Brain microvascular endothelial cell (primary cell): ENCODE measurements around the gene UXS1.

ENCODE experiments used
- DNase-seq: peaks from one replicate; pipeline ENCODE4 v3.0.0-alpha.2; 2020
- H3K27ac ChIP-seq: fragments of 250-450 bp; sonication (Bioruptor Pico); 2 replicates; pipeline ENCODE4 v1.5.1; 2020; ENCODE audit warnings: mild to moderate bottlenecking, moderate library complexity
- H3K27me3 ChIP-seq: fragments of 250-450 bp; sonication (Bioruptor Pico); replicated peaks from 2 replicates; pipeline ENCODE4 v1.5.1; 2020; ENCODE audit warnings: mild to moderate bottlenecking
- H3K36me3 ChIP-seq: fragments of 250-450 bp; sonication (Bioruptor Pico); replicated peaks from 2 replicates; pipeline ENCODE4 v1.5.1; 2020; ENCODE audit warnings: mild to moderate bottlenecking
- H3K4me3 ChIP-seq: 2 replicates; pipeline ENCODE4 v1.5.1; 2011; ENCODE audit warnings: low read depth, mild to moderate bottlenecking, control low read depth, low read length, moderate library complexity
- in situ Hi-C: cut with HindIII; loops from 2 replicates; pipeline ENCODE4 v1.10.0; 2017; ENCODE audit warnings: low sequenced_read_pairs, low pct_ligation_motif_present
- TF ChIP-seq, protein P1 (sequence below): IDR thresholded peaks from 2 replicates; pipeline ENCODE4 v1.5.1; 2011; ENCODE audit warnings: low read depth, mild to moderate bottlenecking, moderate library complexity, low read length, control low read depth, inconsistent platforms; ENCODE audit errors: missing control alignments

Gene UXS1

DNA sequence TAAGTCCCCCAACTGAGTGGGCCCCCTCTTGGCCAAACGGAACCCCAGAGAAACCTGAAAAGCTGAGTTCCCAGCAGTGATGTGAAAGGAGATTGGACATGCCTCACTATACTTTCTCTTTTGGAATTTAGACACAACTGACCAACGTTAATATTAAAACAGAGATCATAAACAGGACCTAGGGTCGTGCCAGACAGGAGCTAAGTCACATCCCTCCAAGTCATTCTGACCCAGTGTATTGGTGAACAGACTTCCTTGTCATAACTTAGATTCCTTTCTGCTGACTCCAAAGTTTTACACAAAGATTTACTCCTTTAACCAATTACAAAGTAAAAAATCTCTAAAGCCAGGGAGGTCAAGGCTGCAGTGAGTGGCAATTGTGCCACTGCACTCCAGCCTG, 46.9 kb downstream of the UXS1 start:
- no peaks in the 10 kb centered on the region for H3K27me3 ChIP-seq
- H3K36me3 ChIP-seq, result no peaks in the 10 kb centered on the region
- no peak for DNase-seq
- TF ChIP-seq, protein P1, sequence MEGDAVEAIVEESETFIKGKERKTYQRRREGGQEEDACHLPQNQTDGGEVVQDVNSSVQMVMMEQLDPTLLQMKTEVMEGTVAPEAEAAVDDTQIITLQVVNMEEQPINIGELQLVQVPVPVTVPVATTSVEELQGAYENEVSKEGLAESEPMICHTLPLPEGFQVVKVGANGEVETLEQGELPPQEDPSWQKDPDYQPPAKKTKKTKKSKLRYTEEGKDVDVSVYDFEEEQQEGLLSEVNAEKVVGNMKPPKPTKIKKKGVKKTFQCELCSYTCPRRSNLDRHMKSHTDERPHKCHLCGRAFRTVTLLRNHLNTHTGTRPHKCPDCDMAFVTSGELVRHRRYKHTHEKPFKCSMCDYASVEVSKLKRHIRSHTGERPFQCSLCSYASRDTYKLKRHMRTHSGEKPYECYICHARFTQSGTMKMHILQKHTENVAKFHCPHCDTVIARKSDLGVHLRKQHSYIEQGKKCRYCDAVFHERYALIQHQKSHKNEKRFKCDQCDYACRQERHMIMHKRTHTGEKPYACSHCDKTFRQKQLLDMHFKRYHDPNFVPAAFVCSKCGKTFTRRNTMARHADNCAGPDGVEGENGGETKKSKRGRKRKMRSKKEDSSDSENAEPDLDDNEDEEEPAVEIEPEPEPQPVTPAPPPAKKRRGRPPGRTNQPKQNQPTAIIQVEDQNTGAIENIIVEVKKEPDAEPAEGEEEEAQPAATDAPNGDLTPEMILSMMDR, result peak; percentile 4
- H3K27ac ChIP-seq, result peak overlapping the region; percentile 25
- no peak overlapping the region for H3K4me3 ChIP-seq
- in situ Hi-C loops, result no loop called here

DNA sequence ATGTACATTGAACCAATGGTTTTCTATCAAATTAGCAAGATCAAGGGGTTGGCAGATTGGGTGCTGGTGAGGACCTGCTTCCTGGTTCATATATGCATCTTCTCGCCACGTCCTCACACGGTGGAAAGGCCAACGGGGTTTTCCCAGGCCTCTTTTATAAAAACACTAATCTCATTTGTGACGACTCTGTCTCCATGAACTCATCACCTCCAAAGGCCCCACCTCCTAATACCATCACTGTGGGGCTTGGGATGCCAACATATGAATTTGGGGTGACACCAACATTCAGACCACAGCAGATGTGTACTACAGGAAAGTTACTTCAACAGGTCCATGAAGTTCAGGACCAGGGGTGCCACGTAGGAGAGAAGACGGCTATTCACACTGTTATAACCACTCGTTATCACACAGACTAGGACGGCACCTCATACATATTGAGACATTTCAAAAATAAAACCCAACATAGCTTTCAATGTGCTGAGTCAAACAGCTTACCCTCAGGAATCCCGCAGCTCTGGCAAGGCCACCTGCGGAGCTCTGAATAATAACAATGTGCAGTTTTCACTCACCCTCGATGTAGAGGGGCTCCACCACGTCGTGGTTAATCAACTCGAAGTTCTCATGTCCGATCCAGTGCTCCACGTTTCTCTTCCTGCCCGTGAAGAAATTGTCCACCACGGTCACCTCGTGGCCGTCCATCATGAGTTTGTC, 49.3 kb downstream of the UXS1 start:
- Histone ChIP-seq H3K4me3 (no peak overlapping the region), H3K36me3 (no peaks in the 10 kb centered on the region), H3K27ac (no peak overlapping the region), H3K27me3 (no peaks in the 10 kb centered on the region)
- no peak for DNase-seq
- in situ Hi-C loops, result no loop called here
- TF ChIP-seq, protein P1, result no peak

DNA sequence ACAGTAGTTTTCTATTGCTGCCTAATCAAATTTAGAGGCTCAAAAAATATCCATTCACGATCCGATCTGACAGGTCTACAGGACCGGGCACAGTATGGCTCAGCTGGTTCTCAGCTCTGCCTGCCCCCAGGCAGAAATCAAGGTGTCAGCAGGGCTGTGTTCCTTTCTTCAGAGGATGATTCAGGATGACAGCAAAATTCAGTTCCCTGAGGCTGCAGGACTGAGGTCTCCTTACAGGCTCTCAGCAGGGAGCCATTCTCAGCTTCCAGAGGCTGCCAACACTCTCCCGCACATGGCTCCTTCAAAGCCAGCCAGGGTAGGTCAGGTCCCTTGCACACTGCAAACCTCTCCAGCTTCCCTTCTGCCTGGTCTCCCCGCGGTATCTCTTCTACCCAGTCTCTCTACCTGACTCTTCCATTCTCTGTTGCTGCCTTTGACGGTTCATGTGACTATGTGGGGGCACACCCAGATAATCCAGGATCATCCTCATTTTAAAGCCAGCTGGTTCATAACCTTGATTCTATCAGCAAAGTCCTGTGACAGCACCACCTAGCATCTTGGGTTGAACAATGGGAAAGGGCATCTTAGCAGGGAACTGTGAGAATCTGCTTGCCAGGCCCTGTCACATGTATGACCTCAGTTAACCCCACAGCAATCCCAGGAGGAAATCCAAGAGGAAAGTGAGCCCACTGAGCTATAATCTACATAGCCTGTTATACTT, 50.4 kb downstream of the UXS1 start:
- Histone ChIP-seq H3K4me3 (no peak overlapping the region), H3K27me3 (no peaks in the 10 kb centered on the region), H3K36me3 (no peaks in the 10 kb centered on the region), H3K27ac (no peak overlapping the region)
- TF ChIP-seq, protein P1, result no peak
- DNase-seq, result no peak
- in situ Hi-C loops, result no loop called here

DNA sequence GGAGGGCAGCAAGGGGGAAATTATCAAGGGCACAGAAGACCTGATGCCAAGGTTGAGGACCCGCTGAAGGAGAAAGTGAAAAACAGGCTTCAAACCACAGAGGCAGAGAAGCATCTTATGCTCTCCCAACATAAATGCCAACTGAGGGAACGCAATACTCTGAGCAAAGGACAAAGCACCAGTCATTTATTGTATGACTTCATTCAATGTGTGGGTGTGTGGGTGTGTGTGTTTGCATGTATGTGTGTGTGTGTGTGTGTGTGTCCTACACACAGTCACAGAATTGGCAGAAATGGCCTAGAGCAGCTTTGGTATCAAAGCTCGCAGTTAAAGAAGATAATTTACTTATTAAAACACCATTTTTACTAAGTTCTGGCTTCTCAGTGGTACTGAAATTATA, 51.4 kb downstream of the UXS1 start:
- no peak overlapping the region for H3K4me3 ChIP-seq
- TF ChIP-seq, protein P1, result no peak
- H3K27ac ChIP-seq, result no peak overlapping the region
- H3K36me3 ChIP-seq, result no peaks in the 10 kb centered on the region
- in situ Hi-C loops, result no loop called here
- DNase-seq, result no peak
- H3K27me3 ChIP-seq, result no peaks in the 10 kb centered on the region

DNA sequence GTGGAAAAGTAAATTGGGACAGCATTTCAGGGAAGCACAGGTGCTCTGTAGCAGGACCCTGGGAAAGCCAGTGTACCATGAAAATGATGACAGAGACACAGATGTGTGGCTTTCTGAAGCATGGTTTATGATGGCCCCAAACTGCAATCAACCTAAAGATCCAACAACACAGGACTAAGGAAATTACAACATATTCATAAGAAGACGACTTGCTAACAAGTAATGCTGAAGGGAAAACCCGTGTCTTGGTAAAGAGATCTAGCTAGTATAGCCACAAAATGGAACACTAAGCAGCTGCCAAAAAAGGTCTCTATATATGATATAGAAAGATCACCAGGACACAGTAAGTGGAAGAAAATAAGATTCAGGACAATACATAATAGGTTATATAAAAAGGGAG, 53.2 kb downstream of the UXS1 start:
- DNase-seq, result no peak
- TF ChIP-seq, protein P1, result no peak
- in situ Hi-C loops, result no loop called here
- Histone ChIP-seq H3K27me3 (no peaks in the 10 kb centered on the region), H3K4me3 (no peak overlapping the region), H3K36me3 (no peaks in the 10 kb centered on the region), H3K27ac (no peak overlapping the region)
